Sigmoid colon (tissue), 7 donors: ENCODE results near the gene CMPK1. TPM values are rescaled to one million over a fixed set of nuclear protein-coding genes. Genes with fewer than 3 reads are reported as not detected.

ENCODE experiments used
- DNase-seq: peaks from one replicate; pipeline ENCODE4 v3.0.0-alpha.2; 2019
- H3K27ac ChIP-seq, 4 donors: fragments of 200-600 bp; sonication (generic); one replicate each; pipeline ENCODE4 v1.5.1; 2016 to 2019; ENCODE audit warnings: mild to moderate bottlenecking in 1 of 4
- H3K27me3 ChIP-seq, 3 donors: fragments of 200-600 bp; sonication (generic); one replicate each; pipeline ENCODE4 v1.5.1; 2019; ENCODE audit warnings: mild to moderate bottlenecking in 1 of 3
- H3K36me3 ChIP-seq, 4 donors: fragments of 200-600 bp; sonication (generic); one replicate each; pipeline ENCODE4 v1.5.1; 2016 to 2019
- H3K4me1 ChIP-seq, 4 donors: fragments of 200-600 bp; sonication (generic); one replicate each; pipeline ENCODE4 v1.5.1; 2017 to 2019
- H3K4me3 ChIP-seq, 4 donors: fragments of 200-600 bp; sonication (generic); one replicate each; pipeline ENCODE4 v1.5.1; 2017 to 2019; ENCODE audit warnings: mild to moderate bottlenecking in 2 of 4, moderate library complexity in 1 of 4
- H3K9me3 ChIP-seq, 4 donors: fragments of 200-600 bp in 3 of 4; sonication (generic) in 3 of 4; one replicate each; pipeline versions ENCODE4 v1.5.1 to v1.6.1; 2013 to 2019
- EP300 ChIP-seq, 4 donors: sonication (generic); formaldehyde crosslinking; IDR thresholded peaks; one replicate each; pipeline ENCODE4 v1.6.1; 2017; ENCODE audit warnings: antibody characterized with exemption in 4 of 4
- POLR2A ChIP-seq, 2 donors: fragments of 450-650 bp; IDR thresholded peaks; one replicate each; pipeline ENCODE4 v1.6.1; 2016; ENCODE audit warnings: antibody characterized with exemption in 2 of 2, mild to moderate bottlenecking in 2 of 2, moderate library complexity in 2 of 2
- POLR2AphosphoS5 ChIP-seq, 4 donors: sonication (generic); formaldehyde crosslinking; IDR thresholded peaks; one replicate each; pipeline ENCODE4 v1.6.1; 2017; ENCODE audit warnings: antibody characterized with exemption in 4 of 4
- WGBS, 2 donors: extraction: QIAGEN DNeasy Blood & Tissue Kit; methylation state at CpG; one replicate each; pipeline ENCODE4 v1.1.7; 2013; 5-methylcytosine and 5-hydroxymethylcytosine counted together
- intact Hi-C: fragments of 100-400 bp; cut with DNase I; formaldehyde crosslinking; loops from one replicate; pipeline ENCODE4 v1.15.1; 2023
- polyA plus RNA-seq, 3 donors: library from polyadenylated mRNA; stranded (reverse); fragments of 200-250 nt; gene quantifications; one replicate each; pipeline ENCODE4 v1.2.3, GENCODE V29; 2013
- total RNA-seq, 4 donors: library from RNA; depleted of rRNA; stranded (reverse); fragments of >200 nt; gene quantifications; one replicate each; pipeline ENCODE4 v1.1.0, GENCODE V29; 2016
- TF ChIP-seq, protein P1 (sequence below), 4 experiments: fragments of 450-650 bp in 3 of 4; fragments of 200-600 bp in 1 of 4; IDR thresholded peaks; one replicate each; pipeline ENCODE4 v1.5.1; 2016 to 2019; ENCODE audit warnings: antibody characterized with exemption in 4 of 4, mild to moderate bottlenecking in 3 of 4, moderate library complexity in 2 of 4
- donor health status: healthy with polysubstance abuse.
- donor health status: Bipolar disorder and iron deficiency.
- donor health status: healthy.

The CMPK1 gene
- total and polyA plus RNA-seq, 7 donors = 94.1 to 250 (median 130) TPM

- TF ChIP-seq EP300 (IDR thresholded peaks at IDR 0.05) (no peak), POLR2A (IDR thresholded peaks at IDR 0.05) (no peak), POLR2AphosphoS5 (IDR thresholded peaks at IDR 0.05) (no peak)
- TF ChIP-seq, protein P1, sequence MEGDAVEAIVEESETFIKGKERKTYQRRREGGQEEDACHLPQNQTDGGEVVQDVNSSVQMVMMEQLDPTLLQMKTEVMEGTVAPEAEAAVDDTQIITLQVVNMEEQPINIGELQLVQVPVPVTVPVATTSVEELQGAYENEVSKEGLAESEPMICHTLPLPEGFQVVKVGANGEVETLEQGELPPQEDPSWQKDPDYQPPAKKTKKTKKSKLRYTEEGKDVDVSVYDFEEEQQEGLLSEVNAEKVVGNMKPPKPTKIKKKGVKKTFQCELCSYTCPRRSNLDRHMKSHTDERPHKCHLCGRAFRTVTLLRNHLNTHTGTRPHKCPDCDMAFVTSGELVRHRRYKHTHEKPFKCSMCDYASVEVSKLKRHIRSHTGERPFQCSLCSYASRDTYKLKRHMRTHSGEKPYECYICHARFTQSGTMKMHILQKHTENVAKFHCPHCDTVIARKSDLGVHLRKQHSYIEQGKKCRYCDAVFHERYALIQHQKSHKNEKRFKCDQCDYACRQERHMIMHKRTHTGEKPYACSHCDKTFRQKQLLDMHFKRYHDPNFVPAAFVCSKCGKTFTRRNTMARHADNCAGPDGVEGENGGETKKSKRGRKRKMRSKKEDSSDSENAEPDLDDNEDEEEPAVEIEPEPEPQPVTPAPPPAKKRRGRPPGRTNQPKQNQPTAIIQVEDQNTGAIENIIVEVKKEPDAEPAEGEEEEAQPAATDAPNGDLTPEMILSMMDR (IDR thresholded peaks at IDR 0.05) = no peak
- H3K27me3 ChIP-seq = no peaks in the 10 kb centered on the region
- WGBS, 2 donors = 36 to 75% methylated on average over 2 of the region's 2 CpGs
- no peaks in the 10 kb centered on the region for H3K36me3 ChIP-seq
- no peaks in the 10 kb centered on the region for H3K9me3 ChIP-seq
- no peak for DNase-seq
- H3K27ac ChIP-seq = no peak overlapping the region
- H3K4me1 ChIP-seq = no peaks in the 10 kb centered on the region
- intact Hi-C loops = no loop called here
- no peak overlapping the region for H3K4me3 ChIP-seq
Observed at GRCh38 chr1:47325528-47325927, 8.1 kb upstream of the CMPK1 start.

GRCh38 chr1:47326271-47326670, 7.3 kb upstream of the CMPK1 start:
- Histone ChIP-seq H3K27me3 (no peaks in the 10 kb centered on the region), H3K27ac (no peak overlapping the region), H3K4me1 (no peaks in the 10 kb centered on the region), H3K36me3 (no peaks in the 10 kb centered on the region), H3K4me3 (no peak overlapping the region), H3K9me3 (no peaks in the 10 kb centered on the region)
- intact Hi-C loops = no loop called here
- TF ChIP-seq EP300 (IDR thresholded peaks at IDR 0.05) (no peak), POLR2A (IDR thresholded peaks at IDR 0.05) (no peak), POLR2AphosphoS5 (IDR thresholded peaks at IDR 0.05) (no peak)
- TF ChIP-seq, protein P1 (IDR thresholded peaks at IDR 0.05) = no peak
- WGBS, 2 donors = 68 to 95% methylated on average over 2 of the region's 2 CpGs
- DNase-seq = no peak

- intact Hi-C loops = no loop called here
- DNase-seq = no peak
- TF ChIP-seq POLR2A (IDR thresholded peaks at IDR 0.05) = no peak
- TF ChIP-seq, protein P1 (IDR thresholded peaks at IDR 0.05) = no peak
- no peak for TF ChIP-seq POLR2AphosphoS5 (IDR thresholded peaks at IDR 0.05)
- no peak for TF ChIP-seq EP300 (IDR thresholded peaks at IDR 0.05)
- H3K4me3 ChIP-seq = no peak overlapping the region
- peaks cover 0 to 15% (median 13%) of the 10 kb centered on the region in 4 donors for H3K4me1 ChIP-seq
- H3K27ac ChIP-seq = no peak overlapping the region
- no peaks in the 10 kb centered on the region for H3K36me3 ChIP-seq
- no peaks in the 10 kb centered on the region for H3K27me3 ChIP-seq
- H3K9me3 ChIP-seq = no peaks in the 10 kb centered on the region
- 59 to 82% methylated on average over 3 of the region's 3 CpGs for WGBS, 2 donors
Observed at GRCh38 chr1:47328992-47329391, 4.6 kb upstream of the CMPK1 start.

DNA sequence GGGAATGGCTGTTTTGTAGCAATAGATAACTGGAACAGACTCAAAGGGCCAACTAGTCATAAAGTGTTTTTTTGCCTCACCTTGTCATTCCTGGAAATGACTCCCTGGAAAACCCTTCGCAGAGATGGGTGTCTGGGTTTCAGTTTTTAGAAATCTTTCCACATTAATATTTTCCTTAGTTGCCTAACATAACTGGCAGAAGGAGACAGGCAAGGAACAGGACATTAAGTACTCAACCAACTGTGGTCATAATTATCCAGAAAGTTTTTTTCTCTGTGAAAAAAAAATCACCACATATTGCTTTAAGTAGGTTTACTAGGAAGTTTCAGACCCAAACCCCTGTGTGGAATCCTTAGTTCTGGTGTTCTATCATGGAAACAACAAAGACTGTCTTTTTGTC, 3.4 kb upstream of the CMPK1 start:
- peaks cover 0 to 21% (median 19%) of the 10 kb centered on the region in 4 donors for H3K4me1 ChIP-seq
- 63 to 74% methylated on average over 1 of the region's 1 CpG for WGBS, 2 donors
- no peak for DNase-seq
- TF ChIP-seq, protein P1 (IDR thresholded peaks at IDR 0.05) = no peak
- TF ChIP-seq POLR2A (IDR thresholded peaks at IDR 0.05) (no peak), POLR2AphosphoS5 (IDR thresholded peaks at IDR 0.05) (no peak), EP300 (IDR thresholded peaks at IDR 0.05) (no peak)
- H3K27me3 ChIP-seq = no peaks in the 10 kb centered on the region
- no peak overlapping the region for H3K27ac ChIP-seq
- no peaks in the 10 kb centered on the region for H3K9me3 ChIP-seq
- H3K4me3 ChIP-seq = no peak overlapping the region
- H3K36me3 ChIP-seq = no peaks in the 10 kb centered on the region
- intact Hi-C loops = loop anchor here (5.0 kb wide), 2 partner anchors 98 to 107 kb away; partner anchors contain the start of genes FOXD2 and TAL1

DNA sequence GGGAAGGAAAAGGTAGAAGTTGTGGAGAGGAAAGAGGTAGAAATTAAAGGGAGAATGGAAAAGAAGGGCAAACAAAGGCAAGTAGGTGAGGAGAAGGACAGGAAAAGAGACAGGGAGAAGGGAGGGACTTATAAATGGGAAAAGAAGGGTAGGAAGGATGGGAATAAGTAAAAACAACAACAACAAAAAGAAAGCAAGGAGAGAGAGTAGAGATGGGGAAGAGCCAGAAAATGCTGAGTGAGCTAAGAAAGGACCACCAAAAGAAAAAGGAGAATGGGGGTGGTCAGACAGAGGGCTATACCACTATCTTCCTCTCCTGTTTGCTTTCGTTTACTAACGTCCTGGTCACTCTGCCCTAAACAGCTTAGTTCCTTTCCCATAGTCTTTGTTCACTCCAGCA, 1.7 kb upstream of the CMPK1 start:
- 56 to 80% methylated on average over 2 of the region's 2 CpGs for WGBS, 2 donors
- no peaks in the 10 kb centered on the region for H3K27me3 ChIP-seq
- TF ChIP-seq POLR2A (IDR thresholded peaks at IDR 0.05) = no peak
- no peak for TF ChIP-seq EP300 (IDR thresholded peaks at IDR 0.05)
- TF ChIP-seq POLR2AphosphoS5 (IDR thresholded peaks at IDR 0.05) = no peak
- TF ChIP-seq, protein P1 (IDR thresholded peaks at IDR 0.05) = no peak
- DNase-seq = no peak
- no peaks in the 10 kb centered on the region for H3K9me3 ChIP-seq
- intact Hi-C loops = loop anchor here (5.0 kb wide), 2 partner anchors 100 to 105 kb away; partner anchors contain the start of genes FOXD2 and TAL1
- peaks cover 0 to 38% (median 34%) of the 10 kb centered on the region in 4 donors for H3K4me1 ChIP-seq
- H3K4me3 ChIP-seq = no peak overlapping the region
- peak overlapping the region in 1 of 4 donors; percentile 100 for H3K27ac ChIP-seq
- H3K36me3 ChIP-seq = no peaks in the 10 kb centered on the region
